Embryonic facial prominence (tissue), 1 donor: ENCODE data around the gene CYP19A1.
A peak's percentile ranks its signal among the peaks of the same experiment; 100 is the strongest.

Experiments
- DNase-seq: peaks from one replicate; pipeline ENCODE4 v3.0.0-alpha.2; 2016; ENCODE audit errors: extremely low spot score

Gene CYP19A1

DNA sequence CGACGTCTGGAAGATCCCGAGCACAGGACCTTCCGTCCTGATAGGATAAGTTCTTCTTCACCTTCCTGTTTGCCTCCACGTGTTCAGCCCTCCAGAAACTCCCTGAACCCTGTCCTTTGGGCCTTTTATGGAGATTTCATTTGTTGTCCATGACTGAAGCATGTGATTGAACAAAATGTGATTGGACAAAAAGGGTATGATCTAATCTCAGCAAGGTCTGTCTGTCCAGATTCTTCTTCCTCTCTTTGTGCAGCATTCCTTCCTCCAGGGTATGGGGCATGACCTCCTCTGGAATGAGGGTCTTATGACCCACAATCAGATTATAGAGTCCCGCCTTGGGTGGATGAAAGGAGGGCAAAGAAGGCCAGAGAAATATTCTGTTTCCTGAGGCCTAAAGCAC is at the start of gene CYP19A1:
Gene CYP19A1, minus strand, starts transcription at position 101 of the 400 bp plus-strand sequence. CDS start 95,684 bp downstream, outside the sequence.
- DNase-seq: no peak

DNA sequence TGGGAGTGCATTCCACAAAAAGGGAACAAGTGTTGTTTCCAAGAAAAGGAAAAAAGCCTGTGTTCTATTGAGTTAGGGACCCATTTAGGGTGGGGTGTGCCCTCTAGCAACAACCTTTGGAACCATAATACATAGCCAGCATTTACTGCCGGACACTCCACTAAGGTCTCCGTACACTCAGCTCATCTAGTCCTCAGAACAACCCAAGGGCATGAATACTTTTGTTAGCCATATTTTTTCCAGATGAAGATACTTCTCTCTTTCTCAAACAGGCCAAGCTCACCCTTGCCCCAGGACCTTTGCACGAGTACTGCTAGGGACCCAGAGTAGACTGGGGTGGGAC is 49.3 kb upstream of the CYP19A1 start:
- DNase-seq: no peak

DNA sequence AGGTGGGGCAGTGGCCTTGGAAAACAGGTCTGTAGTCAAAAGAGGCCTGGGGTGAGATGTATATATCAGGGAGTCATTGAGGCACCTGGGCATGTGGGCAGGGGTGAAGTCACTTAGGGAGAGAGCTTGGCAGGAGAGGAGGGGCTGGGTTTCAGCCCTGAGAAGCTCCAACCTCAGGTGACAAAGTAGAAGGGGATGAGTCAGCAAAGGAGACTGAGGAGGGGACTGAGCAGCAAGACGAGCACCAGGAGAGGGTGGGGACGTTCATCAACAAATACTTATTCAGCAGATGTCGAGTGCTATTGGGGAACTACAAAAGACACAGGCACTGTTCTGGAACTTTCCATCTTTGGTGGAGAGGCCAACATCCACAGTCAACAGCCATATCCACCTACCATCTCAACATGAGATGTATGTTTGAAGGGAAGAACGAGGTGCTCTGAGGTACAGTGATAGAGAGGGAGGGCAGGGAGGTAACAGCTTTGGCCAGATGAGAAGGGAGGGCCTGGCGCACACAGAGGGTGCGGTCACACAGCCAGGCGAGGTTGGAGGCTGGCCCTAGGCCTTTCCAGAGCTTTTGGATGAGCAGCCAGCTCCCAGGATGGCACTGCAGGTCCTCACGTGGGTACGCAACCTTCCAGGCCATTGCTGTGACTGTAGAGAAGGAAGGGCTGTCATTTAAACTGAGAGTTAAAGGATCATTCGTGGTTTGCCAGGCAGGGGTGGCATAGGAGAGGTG is 48.7 kb upstream of the CYP19A1 start:
- DNase-seq: no peak

DNA sequence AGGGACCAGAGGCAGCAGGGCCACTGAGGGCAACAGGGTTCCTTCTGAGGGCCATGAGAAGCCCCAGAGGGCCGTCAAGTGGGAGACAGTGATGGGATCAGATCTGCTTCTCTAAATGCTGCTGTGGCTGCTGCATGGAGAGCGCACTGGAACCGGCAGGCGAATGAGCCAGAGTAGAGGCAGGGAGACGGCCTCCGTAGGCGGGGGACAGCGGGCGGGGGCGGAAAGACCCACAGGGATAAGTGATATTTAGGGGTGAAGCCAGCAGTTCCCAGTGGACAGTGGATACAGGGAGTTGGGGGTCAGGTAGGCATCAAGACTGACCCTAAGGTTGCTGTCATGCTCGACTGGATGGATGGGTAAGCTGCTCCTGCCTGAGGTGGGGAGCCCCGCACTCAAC is 48.1 kb upstream of the CYP19A1 start:
- no peak for DNase-seq

DNA sequence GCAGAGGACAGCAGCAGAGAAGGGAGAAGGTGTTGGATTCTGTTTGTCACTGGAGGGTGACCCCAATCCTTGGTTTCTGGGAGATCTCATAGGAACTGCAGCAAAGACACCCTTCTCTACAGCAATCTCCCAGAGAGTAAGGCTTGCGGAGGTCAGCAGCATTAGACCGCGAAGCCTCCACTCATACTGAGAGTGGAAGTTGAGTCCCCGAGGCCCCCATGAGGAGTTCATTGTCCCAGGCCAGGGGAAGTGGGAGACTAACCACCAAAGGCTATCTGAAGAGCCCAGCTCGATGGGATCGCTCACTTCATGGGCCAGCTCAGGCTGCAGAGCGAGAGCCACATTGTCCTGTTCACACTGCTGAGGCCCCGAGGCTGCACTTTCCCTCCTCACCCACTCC is 47.6 kb upstream of the CYP19A1 start:
- no peak for DNase-seq

DNA sequence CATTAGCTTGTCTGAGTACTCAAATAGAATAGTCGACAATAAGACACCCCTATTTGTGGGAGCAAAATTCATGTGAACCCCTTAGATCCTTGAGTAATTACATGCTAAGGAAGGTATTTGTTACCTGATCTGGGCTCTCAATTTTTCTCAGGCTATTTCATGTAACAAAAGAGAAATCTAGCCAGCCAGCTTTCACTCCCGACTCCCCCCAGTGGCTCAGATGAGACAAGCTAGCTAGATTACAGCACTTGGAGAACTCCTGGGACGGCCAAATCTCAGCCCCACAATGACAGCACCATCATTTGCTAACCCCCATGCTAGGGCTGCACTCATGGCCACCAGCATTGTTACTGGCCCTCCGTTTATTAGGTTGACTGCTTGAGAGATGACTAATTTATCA is 44.4 kb upstream of the CYP19A1 start:
- no peak for DNase-seq

DNA sequence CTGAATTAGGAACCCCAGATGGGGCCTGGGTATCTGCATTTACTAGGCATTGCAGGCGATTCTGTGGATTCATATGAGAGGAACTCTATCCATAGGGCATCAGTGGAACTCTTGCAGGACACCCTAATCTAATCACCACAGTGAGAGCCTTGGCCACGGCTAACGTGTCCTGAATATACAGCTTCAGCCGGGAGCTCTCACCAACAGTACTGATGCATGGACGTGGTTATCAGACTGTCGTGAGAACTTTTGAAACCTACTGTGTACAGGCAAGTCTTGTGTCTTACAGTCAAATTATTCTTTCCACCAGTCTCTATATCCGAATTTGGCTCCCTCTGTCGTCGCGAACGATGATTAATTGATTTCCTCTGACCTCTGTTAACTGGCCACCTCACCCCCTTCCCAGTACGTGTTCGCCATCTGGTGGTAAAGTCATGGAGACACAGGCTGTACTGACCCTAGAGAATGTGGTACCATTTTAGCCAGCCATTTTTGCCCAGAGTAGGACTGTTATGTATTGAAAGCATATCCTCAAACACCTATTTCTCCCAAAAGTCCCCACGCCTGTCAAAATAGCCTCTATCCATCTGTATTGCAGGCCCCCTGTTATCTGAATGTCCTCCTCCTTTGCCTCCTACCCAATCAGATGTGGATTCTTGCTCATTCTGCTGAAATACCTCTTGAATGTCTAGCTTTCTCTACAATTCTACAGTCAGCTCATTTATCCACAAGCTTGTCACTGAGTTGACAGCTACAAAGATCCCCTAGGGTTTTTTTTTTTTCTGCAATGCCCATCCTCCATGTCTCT is 42.8 kb upstream of the CYP19A1 start:
- DNase-seq: peak; percentile 25

DNA sequence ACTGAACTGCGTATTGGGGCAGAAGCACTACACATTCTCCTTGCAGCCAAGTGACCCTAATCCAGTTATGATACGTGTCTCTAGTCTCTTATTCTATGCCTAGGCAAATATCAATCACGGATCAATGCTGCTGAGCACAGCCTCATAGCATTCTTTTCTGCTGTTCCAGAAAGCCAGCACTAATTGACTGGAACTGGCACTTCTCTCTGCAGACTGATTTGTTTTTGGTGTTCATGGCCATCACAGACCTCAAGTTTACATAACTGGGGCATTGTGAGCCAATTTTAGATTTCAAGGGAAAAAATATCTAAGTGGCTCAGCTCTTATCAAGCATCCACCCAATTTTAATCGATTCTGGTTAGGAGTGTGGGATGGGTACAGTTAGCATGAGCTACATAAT is 41.0 kb upstream of the CYP19A1 start:
- no peak for DNase-seq

DNA sequence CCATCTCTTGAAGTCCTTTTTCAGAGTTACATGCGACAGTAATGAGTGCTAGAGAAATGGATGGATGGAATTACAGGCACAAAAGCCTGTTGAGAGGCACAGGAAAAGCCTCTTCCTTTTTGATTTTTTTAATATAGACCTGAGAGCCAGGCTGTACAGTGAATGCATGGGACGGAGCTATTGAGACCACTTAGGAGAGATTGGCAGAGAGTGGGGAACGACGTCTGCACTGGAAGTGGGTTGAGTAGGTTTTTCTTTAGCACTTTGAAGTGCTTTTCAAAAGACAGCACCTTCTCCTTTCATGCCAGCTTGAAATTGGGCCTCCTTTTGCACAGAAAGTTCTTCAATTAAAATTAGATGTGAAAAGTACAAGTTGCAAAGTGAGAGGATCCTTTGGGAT is 40.0 kb upstream of the CYP19A1 start:
- no peak for DNase-seq

DNA sequence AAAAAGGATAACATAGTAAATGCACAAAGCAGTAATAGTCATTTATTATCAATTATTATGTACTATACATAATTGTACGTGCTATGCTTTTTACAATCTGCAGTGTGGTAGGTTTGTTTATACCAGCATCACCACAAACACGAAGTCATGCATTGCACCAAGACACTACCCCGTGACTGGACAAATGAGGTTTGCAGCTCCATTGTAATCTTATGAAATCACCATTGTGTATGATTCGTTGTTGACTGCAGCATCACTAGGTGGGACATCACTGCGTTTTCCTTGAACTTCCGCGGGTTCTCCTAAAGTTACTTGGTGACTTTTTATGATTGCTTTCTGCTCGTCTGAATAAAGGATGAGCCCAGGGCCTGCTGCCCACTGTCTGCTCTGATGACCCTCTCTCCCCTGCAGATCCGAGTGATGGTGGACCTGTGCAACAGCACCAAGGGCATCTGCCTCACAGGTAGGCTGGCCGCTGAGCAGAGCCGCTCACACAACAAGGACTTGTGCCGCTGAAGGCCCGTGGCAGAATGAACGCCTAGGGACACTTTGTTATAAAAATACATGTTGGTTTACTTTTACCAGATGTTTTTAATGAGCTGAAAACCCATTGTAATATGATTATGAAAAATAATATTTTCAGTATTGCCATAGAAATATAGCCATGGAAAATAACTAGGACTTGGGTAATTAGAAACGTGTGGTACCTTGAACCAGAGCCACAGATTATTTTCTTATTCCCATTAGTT is 38.8 kb upstream of the CYP19A1 start:
- DNase-seq: peak; percentile 9

DNA sequence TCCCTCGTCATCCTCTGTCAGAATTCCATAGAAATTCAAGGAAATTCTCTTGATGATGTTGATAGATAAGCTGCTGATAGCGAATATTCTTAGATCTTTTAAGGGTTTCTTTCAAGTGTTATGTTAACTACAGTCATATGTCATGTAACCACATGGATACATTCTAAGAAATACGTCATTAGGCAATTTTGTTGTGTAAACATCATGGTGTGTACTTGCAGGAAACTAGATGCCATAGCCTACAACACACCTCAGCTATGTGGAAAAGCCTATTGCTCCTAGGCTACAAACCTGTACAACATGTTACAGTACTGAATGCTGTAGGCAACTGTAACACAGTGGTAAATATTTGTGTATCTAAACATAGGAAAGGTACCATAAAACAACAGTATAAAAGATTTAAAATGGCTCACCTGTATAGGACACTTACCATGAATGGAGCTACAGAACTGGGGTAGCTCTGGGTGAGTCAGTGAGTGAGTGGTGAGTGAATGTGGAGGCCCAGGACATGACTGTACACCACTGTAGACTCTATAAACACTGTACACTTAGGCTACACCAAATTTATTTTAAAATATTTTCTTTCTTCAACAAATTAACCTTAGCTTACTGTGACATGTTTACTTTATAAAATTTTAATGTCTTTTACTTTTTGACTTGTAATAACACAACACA is 37.7 kb upstream of the CYP19A1 start:
- DNase-seq: no peak

DNA sequence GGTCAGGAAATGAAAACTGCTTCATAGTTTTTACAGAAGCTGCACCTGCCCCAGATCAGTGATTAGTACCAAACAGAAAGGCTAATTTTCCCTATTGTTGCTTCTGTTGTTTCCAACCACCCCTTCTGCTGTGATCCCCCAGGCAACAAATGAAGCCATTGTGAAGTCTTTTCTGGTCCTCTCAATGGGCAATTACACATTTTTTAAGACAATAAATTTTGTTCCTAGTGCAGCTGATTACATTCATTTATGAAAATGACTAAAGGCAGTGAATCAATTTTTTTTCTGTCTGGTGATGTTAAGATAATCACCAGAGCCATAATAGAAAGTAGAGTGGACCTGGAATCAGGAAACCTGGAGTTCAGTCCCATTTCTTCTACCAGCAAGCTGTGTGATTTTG is 35.7 kb upstream of the CYP19A1 start:
- no peak for DNase-seq

DNA sequence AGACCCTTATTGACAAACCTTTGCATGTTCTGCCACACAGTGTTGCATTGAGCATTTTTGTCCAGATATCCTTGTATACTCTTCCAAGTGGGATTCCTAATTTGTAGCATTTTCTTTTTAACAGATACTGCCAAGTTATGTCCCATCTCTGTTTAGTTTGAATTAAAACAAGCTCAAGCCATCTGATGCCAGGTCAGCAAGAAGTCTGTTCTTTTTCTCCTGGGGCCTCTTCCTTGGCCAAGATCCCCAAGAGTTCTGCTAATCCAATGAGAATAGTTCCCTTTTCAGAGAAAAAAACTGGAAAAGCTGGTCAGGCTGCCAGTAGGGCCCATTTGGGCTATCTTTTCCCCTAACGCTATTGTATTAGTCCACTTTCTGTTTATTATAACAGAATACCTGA is 32.9 kb upstream of the CYP19A1 start:
- DNase-seq: no peak

DNA sequence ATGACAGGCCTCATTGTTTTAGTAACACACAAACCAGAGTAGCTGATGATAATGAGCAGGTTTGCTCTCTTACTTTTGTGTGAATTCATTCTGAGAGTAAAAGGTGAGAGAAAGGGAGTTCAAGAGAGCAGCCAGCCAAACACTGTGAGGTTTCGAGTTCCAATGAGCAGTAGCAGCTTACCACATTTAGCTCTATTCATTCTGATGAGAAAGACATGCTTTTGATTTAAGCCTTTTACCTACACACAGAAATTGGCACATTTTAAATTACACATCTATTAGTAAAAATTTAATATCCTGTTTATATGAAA is 31.0 kb upstream of the CYP19A1 start:
- DNase-seq: no peak

DNA sequence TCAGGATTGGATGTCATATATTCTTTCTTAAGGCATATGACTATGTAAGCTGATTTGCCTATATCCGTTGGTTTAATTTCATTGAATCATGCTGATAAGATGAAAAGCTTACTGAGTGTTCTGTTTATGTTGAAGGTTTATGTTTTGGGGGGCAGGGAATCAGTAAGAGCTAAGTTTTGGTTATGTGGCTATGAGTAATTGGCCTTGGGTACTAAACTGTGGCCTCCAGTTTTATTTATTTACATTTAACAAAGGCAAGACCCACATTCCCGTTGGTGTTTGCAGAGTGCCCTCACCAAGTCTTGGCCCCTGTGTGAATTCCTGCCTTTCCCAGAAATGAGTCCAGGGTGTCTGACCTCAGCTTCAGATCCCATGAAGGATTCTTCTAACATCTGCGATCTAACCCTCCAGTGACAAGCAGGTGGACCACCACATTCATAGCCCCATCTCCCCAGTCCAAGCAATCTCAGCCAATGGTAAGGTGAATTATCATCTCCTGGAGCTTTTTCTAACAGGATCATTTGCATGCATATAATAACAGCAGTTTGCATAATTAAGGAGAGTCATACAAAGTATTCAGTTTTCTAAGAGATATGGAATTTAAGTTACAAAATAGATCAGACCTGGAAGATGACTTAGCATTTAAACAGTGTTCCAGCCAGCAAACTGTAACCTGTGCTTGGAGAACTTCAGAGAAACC is 30.5 kb upstream of the CYP19A1 start:
- DNase-seq: no peak

DNA sequence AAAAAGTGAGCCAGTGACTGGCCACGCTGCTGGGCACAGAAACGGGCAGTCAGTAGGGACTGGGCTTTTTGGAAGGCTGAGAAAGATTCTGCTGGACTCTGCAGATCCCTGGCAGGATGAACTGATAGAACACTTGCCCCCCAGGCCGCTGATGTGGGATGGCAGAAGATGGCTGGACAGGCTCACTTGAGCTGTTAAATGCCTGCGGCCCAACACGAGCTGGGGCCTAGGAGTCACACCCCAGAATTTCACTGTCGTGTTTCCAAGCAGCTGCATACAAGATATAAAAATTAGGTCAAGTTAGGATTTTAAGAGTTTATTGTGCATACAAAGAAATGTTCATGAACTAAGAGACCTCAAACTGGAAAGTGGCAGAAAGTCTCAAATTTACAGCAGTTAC is 29.9 kb upstream of the CYP19A1 start:
- DNase-seq: no peak

DNA sequence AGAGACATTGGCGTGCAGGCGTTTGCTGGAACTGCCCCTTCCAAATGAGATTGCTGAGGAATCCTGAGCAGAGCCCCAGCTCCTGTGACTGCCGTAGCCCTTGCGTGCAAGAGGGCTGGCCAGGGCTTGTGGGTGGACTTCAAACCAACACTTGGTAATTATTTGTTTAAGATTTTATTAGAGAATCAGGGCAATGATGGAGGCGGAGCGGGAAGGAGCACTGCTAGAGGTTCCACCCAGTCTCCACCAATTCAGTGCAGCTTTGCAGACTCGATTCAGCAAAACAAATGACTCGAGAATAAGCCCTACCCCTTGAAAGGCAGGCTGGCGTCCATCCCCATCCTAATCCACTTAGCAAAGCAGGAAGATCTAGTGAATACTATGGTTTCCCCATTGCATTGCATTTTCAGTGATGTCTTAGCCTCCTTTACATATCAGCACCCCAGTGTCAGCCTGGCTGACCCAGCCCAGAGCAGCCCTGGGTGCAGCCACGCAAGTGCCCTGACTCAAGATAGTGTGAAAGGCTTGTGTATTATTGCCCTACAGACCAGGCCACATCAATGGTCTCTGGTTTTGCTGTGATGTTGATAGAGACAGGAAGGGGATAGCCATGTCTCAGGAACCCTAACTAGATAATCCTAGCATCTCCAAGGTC is 29.1 kb upstream of the CYP19A1 start:
- no peak for DNase-seq

DNA sequence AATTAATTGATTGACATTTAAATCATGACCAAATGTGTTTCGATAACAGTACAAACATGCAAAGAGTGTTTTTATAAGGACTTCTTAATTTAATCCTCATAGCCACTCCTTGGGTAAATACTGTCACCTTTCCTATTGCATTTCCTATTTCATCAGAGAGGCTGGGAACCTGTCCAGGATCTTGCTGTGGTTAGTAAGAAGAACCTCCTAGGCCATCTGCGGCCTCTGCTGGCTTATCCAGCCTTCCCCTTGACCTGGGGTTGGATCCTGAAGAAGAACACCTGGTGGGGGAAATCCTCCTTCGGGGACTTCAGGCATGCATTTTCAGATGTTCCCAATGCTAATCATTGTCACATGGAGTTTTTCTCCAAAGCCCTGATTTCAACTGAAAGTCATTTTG is 28.5 kb upstream of the CYP19A1 start:
- DNase-seq: no peak

DNA sequence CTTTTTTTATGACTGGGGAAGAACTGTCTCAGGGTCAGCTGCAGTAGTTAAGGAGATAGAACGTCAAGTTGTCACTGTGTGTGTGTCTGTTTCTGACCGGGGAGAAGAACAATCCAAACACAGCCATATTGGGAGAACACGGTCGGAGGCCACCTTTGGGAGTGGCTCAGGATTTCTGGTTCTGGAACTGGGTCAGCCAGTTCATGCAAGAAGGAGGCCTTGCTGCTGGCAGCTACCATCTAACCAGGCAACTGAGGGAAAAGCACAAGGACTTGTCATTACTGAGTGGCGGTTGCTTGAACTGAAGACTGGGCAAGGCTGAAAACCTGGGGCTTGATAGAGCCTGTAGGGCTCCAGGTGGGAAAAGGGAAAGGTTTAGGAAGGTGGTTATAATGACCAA is 27.7 kb upstream of the CYP19A1 start:
- DNase-seq: no peak

DNA sequence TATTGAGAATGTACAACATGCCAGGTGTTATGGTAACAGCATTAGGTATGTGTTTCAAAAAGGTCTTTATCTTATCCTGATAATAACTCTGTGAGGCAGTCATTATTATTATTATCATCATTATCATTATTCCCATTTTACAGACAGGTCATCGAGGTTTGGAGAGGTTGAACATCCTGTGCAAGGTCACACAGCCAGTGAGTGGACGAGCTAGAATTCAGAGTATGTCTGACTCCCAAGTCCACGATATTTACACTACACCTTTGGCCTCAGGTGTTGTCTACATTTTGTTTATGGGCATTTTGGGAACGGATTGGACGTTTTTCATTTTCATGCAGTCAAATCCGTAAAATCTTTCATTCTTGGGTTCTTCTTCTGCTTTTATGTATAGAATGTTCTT is 27.0 kb upstream of the CYP19A1 start:
- DNase-seq: no peak

DNA sequence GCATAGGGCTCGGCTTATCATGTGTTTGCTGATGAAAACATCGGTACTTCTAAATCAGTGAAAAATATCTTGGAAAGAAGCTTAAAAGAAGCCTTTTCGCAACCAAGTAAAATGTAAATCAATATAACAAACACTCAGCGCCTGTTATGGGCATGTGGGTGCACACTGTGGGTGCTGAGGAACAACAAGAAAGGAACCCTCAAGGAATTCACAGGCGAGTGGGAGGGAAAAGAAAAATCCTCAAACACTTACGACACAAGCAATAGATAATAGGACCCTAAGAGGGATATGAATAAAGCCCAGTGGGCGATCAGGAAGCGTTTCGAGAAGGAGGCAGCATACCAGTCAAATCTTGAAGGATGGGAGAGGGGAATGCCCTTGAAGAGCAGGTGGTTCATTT is 25.0 kb upstream of the CYP19A1 start:
- DNase-seq: no peak
